Central memory CD8-positive, alpha-beta T cell (primary cell): ENCODE data around the gene ROPN1B.

Source experiments
- ATAC-seq: fragments of 150-1000 bp; cut with Tn5 transposase; replicated peaks from 2 replicates; pipeline ENCODE4 v1.10.0; 2022; ENCODE audit warnings: mild to moderate bottlenecking, moderate FRiP score, moderate number of reproducible peaks; ENCODE audit not compliant: poor library complexity, severe bottlenecking; ENCODE audit errors: extremely low read depth
- DNase-seq, 2 donors: peaks; one replicate each; pipeline ENCODE4 v3.0.0; 2021; ENCODE audit warnings: low spot score in 2 of 2
- H3K27ac Mint-ChIP-seq: one replicate; pipeline ENCODE4 v1.8.0; 2022; ENCODE audit warnings: low read depth, mild to moderate bottlenecking, moderate library complexity, mixed read lengths
- H3K27me3 Mint-ChIP-seq: one replicate; pipeline ENCODE4 v1.8.0; 2022; ENCODE audit warnings: mixed read lengths
- H3K36me3 Mint-ChIP-seq: one replicate; pipeline ENCODE4 v1.8.0; 2022; ENCODE audit warnings: mild to moderate bottlenecking, moderate library complexity, mixed read lengths; ENCODE audit not compliant: insufficient read depth
- H3K4me1 Mint-ChIP-seq: one replicate; pipeline ENCODE4 v1.8.0; 2022; ENCODE audit warnings: mixed read lengths
- H3K4me3 Mint-ChIP-seq: one replicate; pipeline ENCODE4 v1.8.0; 2022; ENCODE audit warnings: mild to moderate bottlenecking, moderate library complexity, mixed read lengths
- H3K9me3 Mint-ChIP-seq: one replicate; pipeline ENCODE4 v1.8.0; 2022; ENCODE audit warnings: mixed read lengths

The ROPN1B gene

GRCh38 chr3:126018545-126018944 is 49.6 kb downstream of the ROPN1B start:
- no peak for ATAC-seq
- H3K36me3 Mint-ChIP-seq: peaks cover 7% of the 10 kb centered on the region

GRCh38 chr3:126018995-126019394 is 50.0 kb downstream of the ROPN1B start:
- H3K27ac Mint-ChIP-seq: no peak overlapping the region
- H3K36me3 Mint-ChIP-seq: peaks cover 4% of the 10 kb centered on the region
- DNase-seq (no peak), ATAC-seq (no peak)
- H3K27me3 Mint-ChIP-seq: no peaks in the 10 kb centered on the region
- H3K4me3 Mint-ChIP-seq: no peak overlapping the region
- no peaks in the 10 kb centered on the region for H3K4me1 Mint-ChIP-seq
- H3K9me3 Mint-ChIP-seq: no peaks in the 10 kb centered on the region

More at GRCh38 chr3:126018545-126018944, 49.6 kb downstream of the ROPN1B start:
- no peak overlapping the region for H3K27ac Mint-ChIP-seq
- H3K9me3 Mint-ChIP-seq: no peaks in the 10 kb centered on the region
- no peaks in the 10 kb centered on the region for H3K4me1 Mint-ChIP-seq
- no peaks in the 10 kb centered on the region for H3K27me3 Mint-ChIP-seq
- no peak for DNase-seq
- no peak overlapping the region for H3K4me3 Mint-ChIP-seq

- Mint-ChIP-seq H3K9me3 (no peaks in the 10 kb centered on the region), H3K27me3 (no peaks in the 10 kb centered on the region), H3K4me3 (no peak overlapping the region), H3K4me1 (no peaks in the 10 kb centered on the region), H3K36me3 (peaks cover 1% of the 10 kb centered on the region), H3K27ac (no peak overlapping the region)
- no peak for DNase-seq
- no peak for ATAC-seq
These were observed 50.7 kb downstream of the ROPN1B start for GRCh38 chr3:126019683-126020082.

- H3K27ac Mint-ChIP-seq: no peak overlapping the region
- DNase-seq: no peak
- peaks cover 11% of the 10 kb centered on the region for H3K4me1 Mint-ChIP-seq
- H3K36me3 Mint-ChIP-seq: peaks cover 1% of the 10 kb centered on the region
- no peaks in the 10 kb centered on the region for H3K9me3 Mint-ChIP-seq
- H3K4me3 Mint-ChIP-seq: no peak overlapping the region
- no peaks in the 10 kb centered on the region for H3K27me3 Mint-ChIP-seq
- ATAC-seq: no peak
These were observed 52.2 kb downstream of the ROPN1B start for GRCh38 chr3:126021224-126021623.

GRCh38 chr3:126021702-126022101 is 52.7 kb downstream of the ROPN1B start:
- DNase-seq: no peak
- Mint-ChIP-seq H3K9me3 (no peaks in the 10 kb centered on the region), H3K4me1 (peaks cover 16% of the 10 kb centered on the region), H3K27ac (no peak overlapping the region), H3K27me3 (no peaks in the 10 kb centered on the region), H3K4me3 (no peak overlapping the region), H3K36me3 (peaks cover 3% of the 10 kb centered on the region)
- ATAC-seq: no peak

- no peaks in the 10 kb centered on the region for H3K27me3 Mint-ChIP-seq
- no peak overlapping the region for H3K4me3 Mint-ChIP-seq
- no peak overlapping the region for H3K27ac Mint-ChIP-seq
- peaks cover 28% of the 10 kb centered on the region for H3K4me1 Mint-ChIP-seq
- DNase-seq: no peak
- H3K9me3 Mint-ChIP-seq: peaks cover 5% of the 10 kb centered on the region
- no peak for ATAC-seq
- H3K36me3 Mint-ChIP-seq: peaks cover 8% of the 10 kb centered on the region
These were observed 53.9 kb downstream of the ROPN1B start for GRCh38 chr3:126022741-126023359.

GRCh38 chr3:126023390-126023789 is 54.4 kb downstream of the ROPN1B start:
- DNase-seq: no peak
- no peak overlapping the region for H3K4me3 Mint-ChIP-seq
- H3K36me3 Mint-ChIP-seq: peaks cover 8% of the 10 kb centered on the region
- H3K27me3 Mint-ChIP-seq: no peaks in the 10 kb centered on the region
- peaks cover 7% of the 10 kb centered on the region for H3K9me3 Mint-ChIP-seq
- peaks cover 28% of the 10 kb centered on the region for H3K4me1 Mint-ChIP-seq
- ATAC-seq: no peak
- H3K27ac Mint-ChIP-seq: no peak overlapping the region

GRCh38 chr3:126024049-126024854 is 55.3 kb downstream of the ROPN1B start:
- peaks cover 7% of the 10 kb centered on the region for H3K9me3 Mint-ChIP-seq
- no peak for DNase-seq
- ATAC-seq: no peak
- peaks cover 8% of the 10 kb centered on the region for H3K36me3 Mint-ChIP-seq
- no peak overlapping the region for H3K4me3 Mint-ChIP-seq
- H3K27ac Mint-ChIP-seq: no peak overlapping the region
- no peaks in the 10 kb centered on the region for H3K27me3 Mint-ChIP-seq
- H3K4me1 Mint-ChIP-seq: peaks cover 28% of the 10 kb centered on the region

- H3K36me3 Mint-ChIP-seq: peaks cover 10% of the 10 kb centered on the region
These were observed 56.2 kb downstream of the ROPN1B start for GRCh38 chr3:126025116-126025729.

GRCh38 chr3:126025862-126026261 is 56.9 kb downstream of the ROPN1B start:
- ATAC-seq: peak; percentile 40
- Mint-ChIP-seq H3K9me3 (peaks cover 7% of the 10 kb centered on the region), H3K27me3 (no peaks in the 10 kb centered on the region), H3K4me3 (peak overlapping the region; percentile 59), H3K4me1 (peaks cover 28% of the 10 kb centered on the region), H3K27ac (peak overlapping the region; percentile 92), H3K36me3 (peaks cover 10% of the 10 kb centered on the region)
- DNase-seq: no peak

More at GRCh38 chr3:126025116-126025729, 56.2 kb downstream of the ROPN1B start:
- Mint-ChIP-seq H3K4me3 (peak overlapping the region; percentile 7), H3K27ac (peak overlapping the region; percentile 92), H3K27me3 (no peaks in the 10 kb centered on the region), H3K4me1 (peaks cover 28% of the 10 kb centered on the region), H3K9me3 (peaks cover 7% of the 10 kb centered on the region)
- DNase-seq: no peak
- peak; percentile 7 for ATAC-seq

- Mint-ChIP-seq H3K4me3 (peak overlapping the region; percentile 59), H3K27me3 (no peaks in the 10 kb centered on the region), H3K9me3 (peaks cover 7% of the 10 kb centered on the region), H3K27ac (peak overlapping the region; percentile 92), H3K4me1 (peaks cover 28% of the 10 kb centered on the region), H3K36me3 (peaks cover 10% of the 10 kb centered on the region)
- ATAC-seq: peak; percentile 87
- no peak for DNase-seq
These were observed 57.3 kb downstream of the ROPN1B start for GRCh38 chr3:126026277-126026751.

- Mint-ChIP-seq H3K27ac (peak overlapping the region; percentile 92), H3K4me1 (peaks cover 30% of the 10 kb centered on the region), H3K36me3 (peaks cover 12% of the 10 kb centered on the region), H3K9me3 (peaks cover 7% of the 10 kb centered on the region), H3K27me3 (no peaks in the 10 kb centered on the region), H3K4me3 (peak overlapping the region; percentile 59)
- no peak for DNase-seq
- ATAC-seq: peak; percentile 16
These were observed 57.8 kb downstream of the ROPN1B start for GRCh38 chr3:126026761-126027160.
